Measurements from ENCODE around the gene ABCA1.

The ABCA1 gene

DNA sequence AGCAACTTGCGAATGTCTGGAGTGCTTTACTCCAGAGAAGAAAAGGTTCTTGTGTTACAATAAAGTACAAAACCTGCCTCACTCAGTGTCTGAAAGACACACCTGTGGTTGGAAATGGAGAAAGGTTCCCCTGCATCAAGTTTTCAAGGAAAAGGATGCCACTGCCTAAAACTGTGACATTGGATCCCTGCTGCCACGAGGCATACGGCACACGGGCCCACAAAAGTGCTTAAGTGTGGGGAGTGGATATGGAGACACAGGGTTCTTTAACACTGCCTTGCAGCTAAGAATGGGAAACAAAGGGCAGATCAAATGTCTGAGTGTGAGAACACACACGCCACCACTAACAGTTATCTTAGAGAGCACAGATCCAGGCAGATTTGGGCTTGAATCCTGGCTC is 89.0 kb downstream of the ABCA1 start:
- H3K9me2 ChIP-seq (ENCODE audit: low read depth, low read length) = no peaks in the 10 kb centered on the region
- H3K4me1 ChIP-seq (ENCODE audit: insufficient read depth, low read length, severe bottlenecking) = no peaks in the 10 kb centered on the region
- H3K4me3 ChIP-seq (ENCODE audit: low read depth, low read length, poor library complexity, severe bottlenecking) = no peak overlapping the region
- H4K20me1 ChIP-seq (ENCODE audit: insufficient read depth, low read length) = no peaks in the 10 kb centered on the region
- no peak overlapping the region for H3K27ac ChIP-seq (ENCODE audit: low read depth, low read length, poor library complexity, severe bottlenecking)
- H3K79me2 ChIP-seq (ENCODE audit: insufficient read depth, low read length) = no peaks in the 10 kb centered on the region
- no peaks in the 10 kb centered on the region for H3K9me3 ChIP-seq (ENCODE audit: low read length)
- H3K9ac ChIP-seq (ENCODE audit: low read length) = no peak overlapping the region
- H3K27me3 ChIP-seq (ENCODE audit: insufficient read depth, low read length) = no peaks in the 10 kb centered on the region
- H3K4me2 ChIP-seq (ENCODE audit: low read length) = no peak overlapping the region
- TF ChIP-seq, protein P1, sequence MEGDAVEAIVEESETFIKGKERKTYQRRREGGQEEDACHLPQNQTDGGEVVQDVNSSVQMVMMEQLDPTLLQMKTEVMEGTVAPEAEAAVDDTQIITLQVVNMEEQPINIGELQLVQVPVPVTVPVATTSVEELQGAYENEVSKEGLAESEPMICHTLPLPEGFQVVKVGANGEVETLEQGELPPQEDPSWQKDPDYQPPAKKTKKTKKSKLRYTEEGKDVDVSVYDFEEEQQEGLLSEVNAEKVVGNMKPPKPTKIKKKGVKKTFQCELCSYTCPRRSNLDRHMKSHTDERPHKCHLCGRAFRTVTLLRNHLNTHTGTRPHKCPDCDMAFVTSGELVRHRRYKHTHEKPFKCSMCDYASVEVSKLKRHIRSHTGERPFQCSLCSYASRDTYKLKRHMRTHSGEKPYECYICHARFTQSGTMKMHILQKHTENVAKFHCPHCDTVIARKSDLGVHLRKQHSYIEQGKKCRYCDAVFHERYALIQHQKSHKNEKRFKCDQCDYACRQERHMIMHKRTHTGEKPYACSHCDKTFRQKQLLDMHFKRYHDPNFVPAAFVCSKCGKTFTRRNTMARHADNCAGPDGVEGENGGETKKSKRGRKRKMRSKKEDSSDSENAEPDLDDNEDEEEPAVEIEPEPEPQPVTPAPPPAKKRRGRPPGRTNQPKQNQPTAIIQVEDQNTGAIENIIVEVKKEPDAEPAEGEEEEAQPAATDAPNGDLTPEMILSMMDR (IDR thresholded peaks at IDR 0.05; ENCODE audit: low read length) = no peak
- no peak for TF ChIP-seq EZH2 (IDR thresholded peaks at IDR 0.05; ENCODE audit: borderline replicate concordance, low read length)
- H2AFZ ChIP-seq (ENCODE audit: low read length) = no peak overlapping the region
- H3K36me3 ChIP-seq (ENCODE audit: insufficient read depth, low read length) = no peaks in the 10 kb centered on the region
- no peaks in the 10 kb centered on the region for H3F3A ChIP-seq (ENCODE audit: insufficient read depth, low read length)

DNA sequence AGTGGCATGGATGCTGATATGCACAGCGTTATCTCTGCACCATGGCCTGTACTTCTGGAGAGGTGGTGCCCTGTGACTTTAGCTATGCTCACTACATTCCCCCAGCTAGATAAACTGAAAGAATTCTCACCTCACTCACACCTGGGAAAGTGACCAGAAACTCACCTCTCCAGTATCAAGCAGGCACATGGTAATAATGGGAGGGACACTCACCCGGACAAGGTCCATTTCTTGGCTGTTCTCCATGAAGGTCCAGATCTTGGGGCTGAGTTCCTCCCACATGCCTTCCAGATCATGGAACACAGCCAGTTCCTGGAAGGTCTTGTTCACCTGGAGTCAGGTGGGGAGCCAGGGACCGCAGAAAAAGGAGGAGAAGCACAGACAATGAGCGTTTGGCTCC is 91.2 kb downstream of the ABCA1 start:
- Histone ChIP-seq H3K36me3 (ENCODE audit: insufficient read depth, low read length) (0 out of 2 replicates have a peak, but pooled peaks cover under 1% of the 10 kb centered on the region), H3K4me3 (ENCODE audit: low read depth, low read length, poor library complexity, severe bottlenecking) (no peak overlapping the region), H3K9me2 (ENCODE audit: low read depth, low read length) (no peaks in the 10 kb centered on the region), H3K4me2 (ENCODE audit: low read length) (no peak overlapping the region), H3K9ac (ENCODE audit: low read length) (no peak overlapping the region), H3K79me2 (ENCODE audit: insufficient read depth, low read length) (no peaks in the 10 kb centered on the region), H4K20me1 (ENCODE audit: insufficient read depth, low read length) (no peaks in the 10 kb centered on the region), H3K4me1 (ENCODE audit: insufficient read depth, low read length, severe bottlenecking) (no peaks in the 10 kb centered on the region), H2AFZ (ENCODE audit: low read length) (no peak overlapping the region), H3K27ac (ENCODE audit: low read depth, low read length, poor library complexity, severe bottlenecking) (no peak overlapping the region), H3K27me3 (ENCODE audit: insufficient read depth, low read length) (no peaks in the 10 kb centered on the region), H3F3A (ENCODE audit: insufficient read depth, low read length) (no peaks in the 10 kb centered on the region), H3K9me3 (ENCODE audit: low read length) (no peaks in the 10 kb centered on the region)
- no peak for TF ChIP-seq EZH2 (IDR thresholded peaks at IDR 0.05; ENCODE audit: borderline replicate concordance, low read length)
- TF ChIP-seq, protein P1 (IDR thresholded peaks at IDR 0.05; ENCODE audit: low read length) = no peak

DNA sequence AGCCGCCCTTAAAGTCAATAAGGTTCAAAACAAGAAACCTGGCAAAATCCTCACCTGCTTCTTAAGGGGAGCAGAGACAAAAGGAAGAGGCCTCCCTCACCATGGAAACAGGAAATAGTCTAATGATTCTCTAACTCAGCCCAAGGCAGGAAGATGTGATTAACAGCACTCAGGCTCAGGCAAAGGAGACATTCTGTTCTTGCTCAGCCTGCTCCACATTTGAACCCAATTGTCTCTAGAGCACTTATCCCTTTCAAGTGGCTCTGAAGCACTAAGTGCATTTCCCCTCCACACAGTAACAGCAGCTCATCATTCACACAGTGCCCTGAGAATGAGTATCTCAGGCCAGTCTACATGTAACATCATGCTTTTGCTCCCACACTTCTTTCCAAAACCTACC is 91.7 kb downstream of the ABCA1 start:
- no peak overlapping the region for H3K27ac ChIP-seq (ENCODE audit: low read depth, low read length, poor library complexity, severe bottlenecking)
- H3K9me3 ChIP-seq (ENCODE audit: low read length) = no peaks in the 10 kb centered on the region
- no peak overlapping the region for H3K9ac ChIP-seq (ENCODE audit: low read length)
- H2AFZ ChIP-seq (ENCODE audit: low read length) = no peak overlapping the region
- no peaks in the 10 kb centered on the region for H3K9me2 ChIP-seq (ENCODE audit: low read depth, low read length)
- H3K4me3 ChIP-seq (ENCODE audit: low read depth, low read length, poor library complexity, severe bottlenecking) = no peak overlapping the region
- H3K36me3 ChIP-seq (ENCODE audit: insufficient read depth, low read length) = peaks cover 4% of the 10 kb centered on the region; the same call in 1 of the 2 replicates
- H4K20me1 ChIP-seq (ENCODE audit: insufficient read depth, low read length) = no peaks in the 10 kb centered on the region
- no peaks in the 10 kb centered on the region for H3K4me1 ChIP-seq (ENCODE audit: insufficient read depth, low read length, severe bottlenecking)
- no peaks in the 10 kb centered on the region for H3F3A ChIP-seq (ENCODE audit: insufficient read depth, low read length)
- no peak overlapping the region for H3K4me2 ChIP-seq (ENCODE audit: low read length)
- TF ChIP-seq EZH2 (IDR thresholded peaks at IDR 0.05; ENCODE audit: borderline replicate concordance, low read length) = no peak
- TF ChIP-seq, protein P1 (IDR thresholded peaks at IDR 0.05; ENCODE audit: low read length) = no peak
- no peaks in the 10 kb centered on the region for H3K79me2 ChIP-seq (ENCODE audit: insufficient read depth, low read length)
- no peaks in the 10 kb centered on the region for H3K27me3 ChIP-seq (ENCODE audit: insufficient read depth, low read length)
